ENCODE data around the gene MTA1.

Gene MTA1

DNA sequence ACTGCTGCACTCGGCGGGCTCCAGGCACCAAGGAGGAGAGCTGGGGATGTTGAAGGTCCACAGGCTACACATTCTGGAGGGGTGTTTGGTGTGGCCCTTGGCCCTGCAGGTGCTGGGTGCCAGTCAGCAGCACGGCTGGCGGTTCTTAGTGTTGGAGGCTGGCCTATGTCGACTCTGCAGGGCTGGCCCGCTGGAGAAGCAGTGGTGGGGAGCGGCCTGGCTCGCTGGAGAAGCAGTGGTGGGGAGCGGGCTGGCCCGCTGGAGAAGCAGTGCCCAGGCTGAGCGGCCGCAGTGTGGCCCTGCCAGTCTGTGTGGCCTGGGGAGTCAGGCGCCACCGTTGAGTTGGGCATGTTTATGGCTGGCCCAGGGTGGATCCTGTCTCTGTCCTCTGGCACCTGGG, 27.3 kb downstream of the MTA1 start:
- DNase-seq = no peak

DNA sequence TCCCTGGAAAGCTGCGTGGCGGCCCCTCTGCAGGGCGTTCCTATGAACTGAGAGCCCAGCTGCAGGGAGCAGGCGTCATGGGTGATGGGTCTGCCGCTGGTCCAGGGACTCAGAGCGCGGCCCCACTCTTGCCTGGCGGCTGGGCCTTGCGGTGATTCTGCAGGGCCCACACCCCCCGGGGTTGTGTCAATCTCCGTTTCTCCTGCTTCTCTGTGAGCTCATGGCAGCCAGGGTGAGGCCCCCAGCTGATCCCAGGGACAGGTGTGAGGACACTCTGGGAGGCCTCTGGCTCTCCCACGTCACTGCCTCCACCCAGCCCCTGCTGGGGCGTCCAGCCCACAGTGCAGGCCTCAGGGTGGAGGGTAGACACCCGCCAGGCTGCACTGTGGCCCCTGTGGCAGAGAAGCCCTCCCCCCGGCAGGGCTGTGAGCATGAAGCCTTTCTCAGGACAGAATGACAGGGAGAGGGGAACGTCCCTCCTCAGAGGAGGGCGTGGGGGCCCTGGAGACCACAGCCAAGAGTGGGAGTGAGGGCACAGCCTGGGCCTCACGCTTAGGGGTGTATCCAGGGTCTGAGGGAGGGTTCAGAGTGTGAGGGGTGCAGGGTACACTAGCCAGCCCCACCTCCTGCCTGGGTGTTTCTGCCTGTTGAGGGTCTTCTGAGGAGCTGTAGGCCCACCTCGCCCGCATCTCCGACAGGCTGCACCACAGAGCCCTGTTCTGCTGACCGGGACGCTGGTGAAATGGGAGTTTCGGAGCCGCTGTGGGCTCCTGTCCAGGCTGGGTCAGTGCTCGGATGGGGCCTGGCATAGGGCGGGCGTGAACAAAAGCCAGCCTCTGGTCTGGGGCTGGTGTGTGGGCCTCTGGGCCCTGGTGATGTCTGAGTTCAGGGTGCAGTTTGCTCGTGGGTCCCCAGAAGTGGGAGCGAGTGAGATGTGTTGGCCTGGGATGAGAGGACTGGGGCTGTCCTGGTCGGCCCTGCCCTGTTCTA, 28.3 kb downstream of the MTA1 start:
- DNase-seq = no peak

DNA sequence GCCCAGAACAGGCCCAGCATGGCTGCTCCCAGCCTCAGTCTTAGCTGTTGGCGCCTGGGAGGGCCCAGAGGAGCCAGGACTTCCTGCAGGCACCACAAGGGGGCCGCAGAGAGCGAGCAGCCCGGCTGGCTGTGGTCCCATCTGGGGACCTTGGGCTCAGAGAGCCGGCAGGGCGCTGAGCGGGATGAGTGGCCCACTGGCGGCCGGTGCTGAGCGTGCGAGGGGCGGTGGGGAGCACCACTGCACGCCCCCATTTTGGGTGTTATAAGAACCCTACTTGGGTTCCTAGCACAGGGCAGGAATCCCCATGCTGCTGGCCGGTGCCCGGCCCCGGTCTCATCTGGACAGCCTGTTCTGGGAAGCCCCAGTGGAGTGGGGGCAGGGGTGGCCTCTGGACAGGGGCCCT, 29.1 kb downstream of the MTA1 start:
- DNase-seq = no peak

DNA sequence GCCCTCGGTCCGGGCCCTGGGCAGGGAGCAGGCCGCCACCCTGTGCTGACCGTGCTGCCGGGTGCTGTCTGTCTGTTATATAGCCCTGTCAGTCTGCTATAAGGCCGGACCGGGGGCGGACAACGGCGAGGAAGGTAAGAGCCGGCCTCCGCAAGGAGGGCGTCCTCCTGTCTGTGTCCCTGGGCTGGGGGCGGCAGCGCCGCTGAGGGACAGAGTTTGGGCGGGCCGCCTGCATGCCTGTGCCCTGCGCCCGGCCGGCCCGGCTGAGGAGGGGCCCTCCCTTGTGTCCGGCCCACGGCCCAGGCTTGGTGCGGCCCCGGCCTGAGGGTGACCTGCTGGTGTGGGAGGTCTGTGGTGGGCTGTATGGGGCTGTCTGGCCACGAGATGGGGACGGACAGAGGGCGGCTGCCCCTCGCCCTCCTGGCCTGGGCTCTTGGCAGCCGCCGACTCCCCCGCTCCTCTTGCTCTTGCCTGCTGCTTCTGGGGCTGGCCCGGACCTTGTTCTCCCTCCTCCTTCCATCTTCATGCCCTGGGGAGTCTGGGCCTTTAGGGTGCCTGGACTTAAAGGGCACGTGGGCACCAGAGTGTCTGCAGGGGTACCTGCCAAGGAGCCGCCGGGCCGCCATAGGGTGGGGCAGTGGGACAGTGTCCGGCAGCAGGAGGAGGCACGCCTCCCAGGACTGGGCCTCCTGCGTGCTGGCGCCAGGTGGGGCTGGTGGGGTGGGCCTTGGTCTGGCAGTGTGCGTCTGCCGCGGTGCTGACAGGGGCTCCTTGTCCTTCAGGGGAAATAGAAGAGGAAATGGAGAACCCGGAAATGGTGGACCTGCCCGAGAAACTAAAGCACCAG, 29.9 kb downstream of the MTA1 start:
- DNase-seq = no peak

DNA sequence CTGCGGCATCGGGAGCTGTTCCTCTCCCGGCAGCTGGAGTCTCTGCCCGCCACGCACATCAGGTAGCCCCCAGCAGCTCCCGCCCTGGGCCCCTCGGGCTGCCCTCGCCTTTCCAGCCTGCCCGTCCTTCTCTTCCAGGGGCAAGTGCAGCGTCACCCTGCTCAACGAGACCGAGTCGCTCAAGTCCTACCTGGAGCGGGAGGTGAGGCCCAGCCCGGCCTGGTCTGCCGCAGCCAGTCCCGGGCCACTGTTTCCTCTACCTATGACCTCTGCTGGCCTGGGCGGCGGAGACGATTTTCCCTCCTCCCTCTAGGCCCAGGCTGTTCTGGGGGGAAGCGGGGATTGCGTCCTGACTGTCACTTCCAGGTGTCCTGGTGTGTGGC, 30.5 kb downstream of the MTA1 start:
- no peak for DNase-seq

DNA sequence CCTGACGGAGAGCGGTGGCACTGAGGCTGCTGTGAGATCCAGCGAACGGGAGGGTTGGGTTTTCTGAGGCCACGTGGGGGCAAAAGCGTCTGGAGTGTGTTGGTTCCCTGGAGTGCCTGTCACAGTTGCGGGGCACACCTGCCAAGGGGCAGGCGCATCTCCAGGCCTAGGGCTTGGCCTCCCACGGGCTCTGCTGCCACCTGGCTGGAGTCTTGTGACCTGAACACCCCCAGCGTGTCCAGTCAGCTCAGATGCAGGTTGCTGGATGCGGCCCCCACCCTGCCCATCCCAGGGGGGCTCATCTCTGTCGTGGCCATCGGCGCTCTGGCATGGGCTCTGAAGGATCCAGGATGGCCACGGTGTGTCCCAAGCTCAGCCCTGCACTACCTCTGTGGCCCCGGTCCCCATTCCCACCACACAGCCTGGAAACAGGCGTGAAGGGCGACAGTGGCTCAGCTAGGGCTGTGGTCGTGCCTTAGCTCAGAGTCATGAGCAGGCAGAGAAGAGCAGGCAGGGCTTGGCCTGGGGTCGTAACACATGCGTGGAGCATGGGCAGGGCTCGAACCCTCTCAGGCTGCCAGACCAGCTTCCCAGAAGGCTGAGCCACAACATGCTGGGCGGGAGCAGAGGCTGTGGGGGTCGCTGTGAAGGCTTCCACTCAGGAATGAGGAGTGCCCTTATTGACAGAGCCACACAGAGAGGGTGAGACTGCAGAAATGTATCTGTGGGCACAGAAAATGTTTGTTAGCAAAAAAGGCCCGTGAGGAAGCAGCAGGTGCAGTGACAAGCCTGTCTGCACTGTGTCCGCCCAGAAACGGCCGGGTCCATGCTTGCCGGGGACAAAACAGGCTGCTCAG, 31.5 kb downstream of the MTA1 start:
- DNase-seq = no peak

DNA sequence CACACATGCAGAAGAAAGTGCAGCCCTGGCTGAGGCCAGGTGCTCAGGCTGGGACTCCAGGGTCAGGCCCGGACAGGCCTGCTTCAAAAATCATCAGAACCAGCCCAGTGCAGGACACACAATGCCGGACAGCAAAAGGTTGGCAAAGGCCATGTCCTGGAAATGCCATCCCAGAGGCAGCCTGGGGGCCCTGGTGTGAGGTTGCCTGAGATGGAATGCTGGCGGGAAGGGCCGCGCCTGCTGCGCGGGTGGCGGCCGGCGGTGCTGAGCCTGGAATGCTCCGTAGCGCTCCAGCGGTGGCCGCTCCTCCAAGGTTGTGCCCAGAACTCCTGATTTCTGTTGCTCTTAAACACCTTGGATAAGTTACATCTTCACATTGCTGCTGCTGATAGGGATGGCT, 33.3 kb downstream of the MTA1 start:
- no peak for DNase-seq

DNA sequence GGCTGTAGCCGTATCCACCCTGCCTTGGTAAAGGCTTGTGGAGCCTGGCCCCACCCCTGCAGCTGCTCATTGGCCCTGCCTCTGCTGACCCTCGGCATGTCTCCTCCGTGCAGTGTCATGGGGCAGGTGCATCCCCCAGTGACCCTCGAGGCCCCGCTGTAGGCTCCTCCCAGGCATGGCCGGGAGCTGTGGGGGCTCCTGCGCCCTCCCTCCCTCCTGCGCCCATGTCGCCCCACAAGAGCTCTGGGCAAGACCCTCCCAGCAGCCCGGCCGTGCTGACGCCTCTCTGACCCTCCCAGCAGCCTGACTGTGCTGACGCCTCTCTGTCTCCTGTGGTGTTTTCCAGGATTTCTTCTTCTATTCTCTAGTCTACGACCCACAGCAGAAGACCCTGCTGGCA, 34.2 kb downstream of the MTA1 start:
- DNase-seq = no peak

DNA sequence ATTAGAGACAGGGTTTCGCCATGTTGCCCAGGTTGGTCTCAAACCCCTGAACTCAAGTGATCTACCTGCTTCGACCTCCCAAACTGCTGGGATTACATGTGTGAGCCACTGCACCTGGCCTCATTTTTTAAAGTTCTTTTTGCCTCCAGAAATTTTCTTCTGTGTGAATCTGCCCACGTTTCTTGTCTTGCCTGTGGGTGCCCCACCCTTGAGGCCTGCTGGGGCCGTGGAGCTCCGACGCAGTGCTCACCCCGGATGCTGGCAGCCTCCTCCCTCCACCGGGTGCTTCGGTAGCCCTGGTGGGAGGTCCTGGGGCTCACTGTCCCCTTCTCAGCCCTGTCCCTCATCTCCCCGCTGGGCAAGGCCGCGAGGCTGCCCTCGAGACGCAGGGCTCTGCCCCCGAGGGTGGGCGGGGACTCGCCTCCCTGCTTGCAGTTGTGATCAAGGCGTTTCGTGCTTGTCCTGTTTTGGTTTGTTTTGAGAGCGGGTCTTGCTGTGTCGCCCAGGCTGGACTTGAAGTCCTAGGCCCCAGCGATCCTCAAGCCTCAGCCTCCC, 35.5 kb downstream of the MTA1 start:
- no peak for DNase-seq

DNA sequence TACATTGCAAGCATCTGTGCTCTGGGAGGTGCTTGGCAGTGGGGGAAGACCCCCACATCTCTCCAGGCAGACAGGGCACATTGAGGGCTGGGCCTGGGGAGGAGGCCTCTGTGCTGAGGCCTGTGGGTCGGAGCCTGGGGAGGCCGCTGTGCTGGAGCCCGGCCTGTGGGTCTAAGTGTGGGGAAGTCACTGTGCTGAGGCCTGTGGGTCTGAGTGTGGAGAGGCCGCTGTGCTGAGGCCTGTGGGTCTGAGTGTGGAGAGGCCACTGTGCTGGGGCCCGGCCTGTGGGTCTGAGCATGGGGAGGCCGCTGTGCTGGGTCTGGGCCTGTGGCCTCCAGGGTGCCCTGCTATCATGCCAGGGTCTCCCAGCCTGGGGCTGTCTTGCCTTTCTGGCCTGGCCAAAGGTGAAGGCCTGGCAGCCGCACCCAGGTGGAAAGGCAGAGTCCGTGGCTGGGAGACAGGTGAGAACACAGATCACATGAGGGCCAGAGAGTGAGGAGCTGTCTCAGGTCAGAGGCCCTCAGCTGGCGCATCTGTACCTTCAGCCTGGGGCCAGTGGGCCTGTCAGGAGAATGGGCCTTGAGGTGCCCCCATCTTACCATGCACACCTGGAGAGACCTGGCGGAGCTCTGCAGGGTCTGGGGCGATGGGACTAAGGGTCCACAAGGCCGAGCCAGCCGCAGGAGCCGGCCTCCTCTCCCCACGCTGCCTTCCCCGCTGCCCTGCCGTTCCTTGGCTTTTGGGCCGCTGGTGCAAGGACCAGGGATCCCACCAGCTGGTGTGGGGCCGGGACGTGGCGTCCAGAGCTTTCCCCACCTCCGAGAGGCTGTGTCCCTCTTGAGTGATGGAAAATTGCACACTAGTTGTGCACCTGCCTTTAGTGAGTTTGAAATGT, 36.4 kb downstream of the MTA1 start:
- DNase-seq = no peak

DNA sequence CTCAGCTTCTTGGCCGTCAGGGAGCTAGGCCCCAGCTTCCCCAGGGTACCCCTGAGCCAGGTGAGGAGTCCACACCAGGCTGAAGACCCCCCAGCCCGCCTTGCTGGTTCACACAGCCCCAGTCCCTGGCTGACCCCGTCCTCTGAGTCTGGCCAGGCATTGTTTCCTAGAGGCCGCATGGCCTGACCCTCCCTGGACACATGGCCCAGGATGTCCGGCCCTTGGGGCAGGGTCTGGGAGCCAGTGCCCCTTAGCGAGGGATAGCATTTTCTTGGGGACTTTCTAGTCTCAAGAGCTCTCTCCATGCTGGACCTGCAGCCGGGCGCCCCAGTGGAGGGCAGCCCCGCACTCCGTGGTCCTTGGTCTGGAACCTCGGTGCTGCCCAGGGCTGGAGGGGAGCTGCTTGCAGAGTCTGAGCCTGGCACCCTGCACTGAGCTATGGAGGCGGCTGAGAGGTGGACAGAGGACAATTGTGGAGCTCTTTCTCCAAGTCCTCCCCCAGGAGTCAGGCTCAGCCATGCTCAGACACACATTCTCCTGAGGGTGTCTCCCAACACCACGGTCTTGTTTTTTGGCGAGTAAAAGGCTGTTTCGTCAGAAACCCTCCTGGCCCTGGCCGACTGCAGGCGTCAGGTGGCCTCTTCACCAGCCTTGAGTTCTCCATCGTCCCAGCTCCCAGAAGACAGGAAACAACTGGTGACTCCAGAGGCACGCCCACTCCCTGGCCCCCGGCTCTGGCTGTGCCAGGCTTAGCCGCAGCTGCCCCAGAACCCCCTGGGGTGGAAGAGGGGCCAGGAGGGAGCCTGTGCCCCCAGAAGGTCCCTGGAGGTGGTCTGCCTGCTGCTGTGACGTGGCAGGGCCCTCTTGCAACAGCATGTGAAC, 37.4 kb downstream of the MTA1 start:
- no peak for DNase-seq

DNA sequence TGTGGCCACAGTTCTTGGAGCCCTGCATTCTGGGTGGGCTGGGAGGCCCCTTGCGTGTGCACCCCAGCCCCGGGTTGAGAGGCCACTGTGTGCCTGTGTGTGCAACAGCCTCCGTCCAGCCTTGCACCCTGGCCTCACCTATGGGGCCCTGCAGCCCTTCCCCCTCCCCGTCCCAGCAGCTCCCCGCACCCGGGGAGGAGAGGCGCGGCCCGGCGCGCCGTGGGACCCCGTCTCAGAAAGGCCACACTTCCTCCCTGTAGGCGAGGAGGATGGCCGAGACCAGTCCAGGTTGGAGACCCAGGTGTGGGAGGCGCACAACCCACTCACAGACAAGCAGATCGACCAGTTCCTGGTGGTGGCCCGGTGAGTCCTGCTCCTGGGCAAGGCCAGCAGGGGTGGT, 38.4 kb downstream of the MTA1 start:
- DNase-seq = no peak

DNA sequence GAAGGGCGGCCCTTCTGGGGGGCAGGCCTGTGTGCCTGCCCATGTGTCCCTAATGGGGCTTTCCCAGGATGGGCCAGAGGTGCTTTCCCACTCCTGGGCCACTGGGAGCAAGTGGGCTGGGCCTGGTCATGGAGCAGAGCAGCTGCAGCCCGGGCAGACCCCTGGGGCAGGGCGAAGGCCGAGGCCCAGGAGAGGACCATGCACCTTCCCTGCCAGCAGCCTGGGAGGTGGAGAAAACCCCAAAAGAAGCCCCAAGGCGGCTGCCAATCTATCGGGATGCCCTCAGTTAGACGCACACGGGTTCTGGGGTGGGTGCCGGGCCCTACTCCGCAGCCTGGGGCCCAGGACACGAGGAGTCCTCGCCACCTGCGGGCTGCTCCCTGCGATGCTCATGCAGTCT, 38.9 kb downstream of the MTA1 start:
- DNase-seq = no peak

DNA sequence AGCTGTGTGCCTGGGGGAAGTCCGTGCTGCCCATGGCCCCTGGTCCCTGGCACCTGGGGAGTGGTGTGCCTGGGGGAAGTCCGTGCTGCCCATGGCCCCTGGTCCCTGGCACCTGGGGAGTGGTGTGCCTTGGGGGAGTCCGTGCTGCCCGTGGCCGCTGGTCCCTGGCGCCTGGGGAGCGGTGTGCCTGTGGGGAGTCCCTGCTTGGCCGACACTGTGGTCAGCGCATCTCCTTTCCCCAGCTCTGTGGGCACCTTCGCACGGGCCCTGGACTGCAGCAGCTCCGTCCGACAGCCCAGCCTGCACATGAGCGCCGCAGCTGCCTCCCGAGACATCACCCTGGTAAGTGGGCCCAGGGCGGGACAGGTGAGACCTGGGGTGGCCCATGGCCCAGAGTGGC, 40.5 kb downstream of the MTA1 start:
- DNase-seq = no peak

DNA sequence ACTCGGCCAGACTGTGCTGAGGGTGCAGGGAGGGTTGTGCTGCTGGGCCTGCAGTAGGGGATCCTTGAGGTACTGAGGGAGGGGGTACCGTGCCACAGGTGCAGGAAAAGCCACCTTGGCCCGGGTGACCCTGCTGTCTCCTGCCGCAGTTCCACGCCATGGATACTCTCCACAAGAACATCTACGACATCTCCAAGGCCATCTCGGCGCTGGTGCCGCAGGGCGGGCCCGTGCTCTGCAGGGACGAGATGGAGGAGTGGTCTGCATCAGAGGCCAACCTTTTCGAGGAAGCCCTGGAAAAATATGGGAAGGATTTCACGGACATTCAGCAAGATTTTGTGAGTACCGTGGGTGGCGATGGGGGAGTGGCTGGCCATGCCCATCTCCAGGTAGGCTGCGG, 41.0 kb downstream of the MTA1 start:
- DNase-seq = no peak

DNA sequence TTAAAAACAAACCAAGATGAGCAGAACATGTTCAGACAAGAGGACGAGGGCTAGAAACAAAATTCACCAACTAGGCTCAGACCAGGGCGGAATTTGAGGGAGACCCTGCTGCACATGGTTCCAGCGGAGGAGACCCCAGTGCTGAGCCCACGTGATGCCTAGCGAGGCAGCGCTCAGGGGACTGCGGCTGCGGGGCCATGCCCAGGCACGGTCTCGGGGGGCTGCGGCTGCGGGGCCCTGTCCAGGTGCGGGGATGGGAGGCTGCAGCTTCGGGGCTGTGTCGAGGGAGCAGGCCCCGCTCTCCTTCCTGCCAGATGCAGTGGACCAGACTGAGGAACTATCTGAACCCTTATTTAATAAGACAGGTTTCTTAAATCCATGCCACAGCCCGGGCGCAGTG, 42.3 kb downstream of the MTA1 start:
- no peak for DNase-seq

DNA sequence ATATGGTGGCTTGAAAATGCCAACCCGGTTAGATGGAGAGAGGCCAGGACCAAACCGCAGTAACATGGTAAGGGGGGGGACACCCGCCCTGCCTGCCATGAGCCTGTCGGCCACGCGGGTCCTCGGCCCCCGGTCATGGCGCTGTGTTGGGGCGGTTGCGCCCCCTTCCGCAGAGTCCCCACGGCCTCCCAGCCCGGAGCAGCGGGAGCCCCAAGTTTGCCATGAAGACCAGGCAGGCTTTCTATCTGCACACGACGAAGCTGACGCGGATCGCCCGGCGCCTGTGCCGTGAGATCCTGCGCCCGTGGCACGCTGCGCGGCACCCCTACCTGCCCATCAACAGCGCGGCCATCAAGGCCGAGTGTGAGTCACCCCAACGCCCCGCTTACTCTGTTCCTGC, 44.9 kb downstream of the MTA1 start:
- DNase-seq = no peak

DNA sequence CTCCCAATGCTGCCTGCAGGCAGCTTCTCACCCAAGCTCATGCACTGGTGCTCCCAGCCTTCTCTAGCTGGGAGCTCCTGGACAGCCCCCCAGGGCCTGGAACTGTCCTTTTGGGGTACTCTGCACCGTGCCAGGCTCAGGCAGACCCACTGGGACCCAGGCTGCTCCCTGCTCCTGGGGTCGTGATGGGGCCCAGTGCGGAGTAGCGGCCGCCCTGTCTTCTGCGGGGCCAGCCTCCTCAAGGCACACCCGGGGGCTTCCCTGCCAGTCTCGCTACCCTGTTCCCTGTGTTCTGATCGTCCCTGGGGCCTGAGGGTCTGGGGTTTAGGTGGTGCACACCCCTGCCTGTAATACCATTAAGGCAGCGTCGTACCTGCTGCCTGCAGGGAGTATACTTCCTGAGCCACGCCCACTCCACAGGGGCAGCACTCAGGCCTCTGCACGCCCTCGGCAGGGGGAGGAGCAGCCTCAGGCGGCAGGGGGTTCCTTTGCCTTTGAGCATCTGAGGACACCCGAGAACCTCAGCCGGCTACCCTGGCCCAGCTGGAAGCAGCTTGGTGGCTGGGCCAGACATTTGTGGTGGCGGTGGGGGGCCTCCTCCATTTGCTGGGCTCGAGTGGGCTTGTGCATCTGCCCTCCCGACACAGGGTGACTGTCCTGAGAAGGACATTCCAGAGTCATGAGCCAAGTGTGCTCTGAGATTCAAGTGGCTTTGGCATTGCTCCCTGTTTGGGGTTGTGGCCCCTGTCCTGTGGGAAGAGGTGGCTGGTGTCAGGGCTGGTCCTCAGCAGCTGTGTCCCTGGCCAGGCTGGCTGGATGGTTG, 45.8 kb downstream of the MTA1 start:
- DNase-seq = no peak

DNA sequence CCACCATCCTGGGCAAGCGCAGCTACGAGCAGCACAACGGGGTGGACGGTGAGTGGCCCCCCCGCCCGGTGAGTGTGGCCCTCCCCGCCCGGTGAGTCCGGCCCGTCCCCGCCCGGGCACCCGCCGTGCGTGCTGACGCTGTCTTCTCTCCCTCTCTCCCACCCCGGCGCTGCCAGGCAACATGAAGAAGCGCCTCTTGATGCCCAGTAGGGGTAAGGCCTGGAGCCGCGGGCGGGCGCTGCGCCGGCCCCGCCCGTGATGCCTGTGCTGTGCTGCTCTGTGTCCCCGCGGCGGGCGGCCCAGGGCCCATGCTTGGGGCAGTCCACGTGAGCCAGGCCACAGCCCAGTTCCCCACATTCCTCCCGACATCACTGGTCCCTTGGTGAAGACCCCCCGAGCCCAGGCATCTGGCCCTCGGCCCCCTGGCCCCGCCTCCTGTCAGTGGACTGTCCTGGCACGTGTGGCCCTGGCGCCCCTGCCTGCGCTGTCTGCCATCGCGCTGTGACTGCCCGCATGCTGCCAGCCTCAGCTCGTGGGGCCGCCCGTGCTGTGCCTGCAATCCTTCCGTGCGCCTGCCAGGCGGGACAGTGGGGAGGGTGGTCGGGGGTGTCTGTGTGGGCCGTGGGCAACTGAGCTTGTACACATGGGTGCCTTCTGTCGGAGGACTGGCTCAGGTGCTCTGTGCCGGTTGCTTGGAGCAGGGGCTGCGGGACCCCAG, 47.1 kb downstream of the MTA1 start:
- no peak for DNase-seq

All from AML-193 (cell line).